ENCODE measurements around the gene GINS3. TPM values are rescaled to one million over a fixed set of nuclear protein-coding genes. Genes with fewer than 3 reads are reported as not detected.

GINS3 gene
- total RNA-seq, 1 donor from 2014 or later = 22.2 TPM

GRCh38 chr16:58352690-58353089, 39.6 kb upstream of the GINS3 start:
- no peak for TF ChIP-seq CTCF (conservative IDR thresholded peaks at IDR 0.05)
- H3K27ac Mint-ChIP-seq (ENCODE audit: unreplicated experiment) = no peak overlapping the region
- H3K4me3 Mint-ChIP-seq = no peak overlapping the region
- no peak for DNase-seq (ENCODE audit: low read depth, low spot score)
- peaks cover 66% of the 10 kb centered on the region for H3K27me3 Mint-ChIP-seq (ENCODE audit: low read depth)
- H3K4me1 Mint-ChIP-seq = no peaks in the 10 kb centered on the region
- H3K36me3 Mint-ChIP-seq (ENCODE audit: low read depth) = no peaks in the 10 kb centered on the region
- H3K9me3 Mint-ChIP-seq = peaks cover 2% of the 10 kb centered on the region

DNA sequence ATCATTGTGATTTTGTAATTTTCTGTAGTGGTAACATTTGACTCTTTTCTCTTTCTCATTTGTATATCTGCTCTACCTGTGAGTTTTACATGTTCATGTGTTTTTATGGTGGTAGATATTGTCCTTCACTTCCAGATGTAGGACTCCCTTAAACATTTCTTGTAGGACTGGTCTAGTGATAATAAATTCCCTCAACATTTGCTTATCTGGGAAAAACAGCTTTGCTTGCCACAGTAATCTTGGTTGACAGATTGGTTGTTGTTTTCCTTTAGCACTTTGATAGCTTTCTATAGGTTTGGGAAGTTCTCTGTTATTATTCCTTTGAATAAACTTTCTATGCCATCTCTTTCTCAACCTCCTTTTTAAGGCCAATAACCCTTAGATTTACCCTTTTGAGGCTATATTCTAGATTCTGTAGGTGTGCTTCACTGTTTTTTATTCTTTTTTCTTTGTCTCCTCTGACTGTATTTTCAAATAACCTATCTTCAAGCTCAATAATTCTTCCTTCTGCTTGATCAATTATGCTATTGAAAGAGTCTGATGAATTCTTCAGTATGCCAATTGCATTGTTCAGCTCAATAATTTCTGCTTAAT, 32.1 kb upstream of the GINS3 start:
- Mint-ChIP-seq H3K27me3 (ENCODE audit: low read depth) (peaks cover 27% of the 10 kb centered on the region), H3K4me3 (no peak overlapping the region), H3K9me3 (peaks cover 5% of the 10 kb centered on the region), H3K27ac (ENCODE audit: unreplicated experiment) (no peak overlapping the region), H3K36me3 (ENCODE audit: low read depth) (peaks cover 3% of the 10 kb centered on the region), H3K4me1 (no peaks in the 10 kb centered on the region)
- DNase-seq (ENCODE audit: low read depth, low spot score) = no peak
- no peak for TF ChIP-seq CTCF (conservative IDR thresholded peaks at IDR 0.05)

GRCh38 chr16:58361726-58362125, 30.5 kb upstream of the GINS3 start:
- Mint-ChIP-seq H3K9me3 (peaks cover 5% of the 10 kb centered on the region), H3K36me3 (ENCODE audit: low read depth) (peaks cover 3% of the 10 kb centered on the region), H3K4me1 (no peaks in the 10 kb centered on the region), H3K27me3 (ENCODE audit: low read depth) (peaks cover 26% of the 10 kb centered on the region), H3K4me3 (no peak overlapping the region), H3K27ac (ENCODE audit: unreplicated experiment) (no peak overlapping the region)
- TF ChIP-seq CTCF (conservative IDR thresholded peaks at IDR 0.05) = no peak
- no peak for DNase-seq (ENCODE audit: low read depth, low spot score)

GRCh38 chr16:58363746-58364393, 28.4 kb upstream of the GINS3 start:
- H3K9me3 Mint-ChIP-seq = peaks cover 5% of the 10 kb centered on the region
- peaks cover 38% of the 10 kb centered on the region for H3K27me3 Mint-ChIP-seq (ENCODE audit: low read depth)
- no peak for DNase-seq (ENCODE audit: low read depth, low spot score)
- TF ChIP-seq CTCF (conservative IDR thresholded peaks at IDR 0.05) = no peak
- H3K27ac Mint-ChIP-seq (ENCODE audit: unreplicated experiment) = no peak overlapping the region
- H3K36me3 Mint-ChIP-seq (ENCODE audit: low read depth) = peaks cover 3% of the 10 kb centered on the region
- H3K4me3 Mint-ChIP-seq = no peak overlapping the region
- H3K4me1 Mint-ChIP-seq = no peaks in the 10 kb centered on the region

GRCh38 chr16:58365623-58366022, 26.6 kb upstream of the GINS3 start:
- Mint-ChIP-seq H3K4me1 (no peaks in the 10 kb centered on the region), H3K27ac (ENCODE audit: unreplicated experiment) (no peak overlapping the region), H3K4me3 (no peak overlapping the region), H3K9me3 (no peaks in the 10 kb centered on the region), H3K27me3 (ENCODE audit: low read depth) (peaks cover 43% of the 10 kb centered on the region), H3K36me3 (ENCODE audit: low read depth) (no peaks in the 10 kb centered on the region)
- DNase-seq (ENCODE audit: low read depth, low spot score) = no peak
- TF ChIP-seq CTCF (conservative IDR thresholded peaks at IDR 0.05) = no peak
